ENCODE data around the gene PAX3. TPM values are rescaled to one million over a fixed set of nuclear protein-coding genes. Genes with fewer than 3 reads are reported as not detected.

Gene PAX3
- total and polyA plus RNA-seq, 8 donors = not detected

- WGBS, 5 donors = 24 to 65% (median 56%) methylated on average over 4 of the region's 4 CpGs
These were observed 70.7 kb downstream of the PAX3 start for GRCh38 chr2:222228054-222228453.

DNA sequence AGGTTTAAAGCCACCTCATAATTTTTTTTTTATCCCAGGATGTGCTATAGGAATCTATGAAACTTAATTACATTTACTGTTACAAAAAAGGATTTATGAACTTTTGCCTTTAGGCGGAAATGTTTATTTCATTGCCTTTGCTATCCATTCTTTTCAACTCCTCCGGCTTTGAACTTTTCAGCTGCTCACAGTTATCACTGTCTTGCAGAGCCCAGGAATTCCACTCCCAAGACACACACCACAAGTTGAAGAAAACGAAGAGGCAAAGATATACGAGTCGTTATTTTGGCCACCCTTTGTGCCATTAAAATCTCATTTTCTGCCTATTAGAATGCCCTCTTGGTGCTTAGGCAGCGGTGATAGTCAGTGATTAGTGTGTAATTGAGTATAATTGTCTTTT is 80.0 kb downstream of the PAX3 start:
- H3K27me3 ChIP-seq = peaks cover 0 to 12% (median 0%) of the 10 kb centered on the region in 3 donors
- intact Hi-C loops (cut with DNase I; ENCODE audit: low total_unique reads) = no loop called here
- no peaks in the 10 kb centered on the region for H3K36me3 ChIP-seq
- WGBS, 5 donors = 30 to 36% (median 32%) methylated on average over 6 of the region's 6 CpGs
- no peak overlapping the region for H3K27ac ChIP-seq
- no peaks in the 10 kb centered on the region for H3K4me1 ChIP-seq
- H3K4me3 ChIP-seq = no peak overlapping the region
- TF ChIP-seq POLR2A (IDR thresholded peaks at IDR 0.05) (no peak), EP300 (IDR thresholded peaks at IDR 0.05) (no peak), POLR2AphosphoS5 (IDR thresholded peaks at IDR 0.05) (no peak)
- TF ChIP-seq, protein P1, sequence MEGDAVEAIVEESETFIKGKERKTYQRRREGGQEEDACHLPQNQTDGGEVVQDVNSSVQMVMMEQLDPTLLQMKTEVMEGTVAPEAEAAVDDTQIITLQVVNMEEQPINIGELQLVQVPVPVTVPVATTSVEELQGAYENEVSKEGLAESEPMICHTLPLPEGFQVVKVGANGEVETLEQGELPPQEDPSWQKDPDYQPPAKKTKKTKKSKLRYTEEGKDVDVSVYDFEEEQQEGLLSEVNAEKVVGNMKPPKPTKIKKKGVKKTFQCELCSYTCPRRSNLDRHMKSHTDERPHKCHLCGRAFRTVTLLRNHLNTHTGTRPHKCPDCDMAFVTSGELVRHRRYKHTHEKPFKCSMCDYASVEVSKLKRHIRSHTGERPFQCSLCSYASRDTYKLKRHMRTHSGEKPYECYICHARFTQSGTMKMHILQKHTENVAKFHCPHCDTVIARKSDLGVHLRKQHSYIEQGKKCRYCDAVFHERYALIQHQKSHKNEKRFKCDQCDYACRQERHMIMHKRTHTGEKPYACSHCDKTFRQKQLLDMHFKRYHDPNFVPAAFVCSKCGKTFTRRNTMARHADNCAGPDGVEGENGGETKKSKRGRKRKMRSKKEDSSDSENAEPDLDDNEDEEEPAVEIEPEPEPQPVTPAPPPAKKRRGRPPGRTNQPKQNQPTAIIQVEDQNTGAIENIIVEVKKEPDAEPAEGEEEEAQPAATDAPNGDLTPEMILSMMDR (IDR thresholded peaks at IDR 0.05) = no peak
- no peaks in the 10 kb centered on the region for H3K9me3 ChIP-seq
- DNase-seq = no peak

More at GRCh38 chr2:222228054-222228453, 70.7 kb downstream of the PAX3 start:
- H3K36me3 ChIP-seq = no peaks in the 10 kb centered on the region
- no peaks in the 10 kb centered on the region for H3K9me3 ChIP-seq
- no peak overlapping the region for H3K27ac ChIP-seq
- DNase-seq = no peak
- intact Hi-C loops (cut with DNase I; ENCODE audit: low total_unique reads) = no loop called here
- no peaks in the 10 kb centered on the region for H3K4me1 ChIP-seq
- H3K27me3 ChIP-seq = peaks cover 0 to 6% (median 0%) of the 10 kb centered on the region in 3 donors
- H3K4me3 ChIP-seq = no peak overlapping the region
- TF ChIP-seq POLR2AphosphoS5 (IDR thresholded peaks at IDR 0.05) = no peak
- TF ChIP-seq, protein P1 (IDR thresholded peaks at IDR 0.05) = no peak
- no peak for TF ChIP-seq POLR2A (IDR thresholded peaks at IDR 0.05)
- TF ChIP-seq EP300 (IDR thresholded peaks at IDR 0.05) = no peak

DNA sequence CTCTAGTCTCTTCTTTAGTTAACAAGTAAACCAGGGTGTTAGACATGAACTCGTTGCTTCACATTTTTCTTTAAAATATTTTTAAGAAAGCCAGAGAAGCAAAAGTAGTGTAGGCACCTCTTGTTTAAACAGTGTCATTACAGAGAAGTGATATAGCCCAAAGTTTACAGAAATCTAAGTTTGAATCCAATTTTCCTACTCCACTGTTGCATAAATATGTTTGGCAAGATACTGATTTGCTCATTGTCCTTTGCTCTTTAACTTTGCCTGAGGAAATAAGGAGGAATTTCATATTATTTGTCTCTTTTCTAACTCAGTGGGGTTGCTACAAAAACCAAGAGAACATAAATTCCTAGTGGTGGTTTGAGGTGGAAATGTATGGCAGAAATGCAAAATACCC is 81.1 kb downstream of the PAX3 start:
- Histone ChIP-seq H3K36me3 (no peaks in the 10 kb centered on the region), H3K4me3 (no peak overlapping the region), H3K27ac (no peak overlapping the region), H3K27me3 (peaks cover 0 to 12% (median 0%) of the 10 kb centered on the region in 3 donors), H3K4me1 (no peaks in the 10 kb centered on the region), H3K9me3 (no peaks in the 10 kb centered on the region)
- 26 to 61% (median 41%) methylated on average over 1 of the region's 1 CpG for WGBS, 5 donors
- no peak for TF ChIP-seq POLR2AphosphoS5 (IDR thresholded peaks at IDR 0.05)
- no peak for TF ChIP-seq EP300 (IDR thresholded peaks at IDR 0.05)
- TF ChIP-seq, protein P1 (IDR thresholded peaks at IDR 0.05) = no peak
- TF ChIP-seq POLR2A (IDR thresholded peaks at IDR 0.05) = no peak
- intact Hi-C loops (cut with DNase I; ENCODE audit: low total_unique reads) = no loop called here
- no peak for DNase-seq

- H3K27me3 ChIP-seq = peaks cover 0 to 9% (median 0%) of the 10 kb centered on the region in 3 donors
- no peak for DNase-seq
- 34 to 54% (median 49%) methylated on average over 1 of the region's 1 CpG for WGBS, 5 donors
- H3K4me3 ChIP-seq = no peak overlapping the region
- no peaks in the 10 kb centered on the region for H3K4me1 ChIP-seq
- H3K27ac ChIP-seq = no peak overlapping the region
- intact Hi-C loops (cut with DNase I; ENCODE audit: low total_unique reads) = no loop called here
- no peak for TF ChIP-seq POLR2A (IDR thresholded peaks at IDR 0.05)
- TF ChIP-seq, protein P1 (IDR thresholded peaks at IDR 0.05) = no peak
- TF ChIP-seq EP300 (IDR thresholded peaks at IDR 0.05) = no peak
- no peak for TF ChIP-seq POLR2AphosphoS5 (IDR thresholded peaks at IDR 0.05)
- no peaks in the 10 kb centered on the region for H3K36me3 ChIP-seq
- no peaks in the 10 kb centered on the region for H3K9me3 ChIP-seq
These were observed 83.9 kb downstream of the PAX3 start for GRCh38 chr2:222214885-222215284.

All from stomach (tissue), 9 donors.